ENCODE measurements around the gene PODNL1. TPM values are rescaled to one million over a fixed set of nuclear protein-coding genes. Genes with fewer than 3 reads are reported as not detected.
A peak's percentile ranks its signal among the peaks of the same experiment; 100 is the strongest.
"Not testable (repeated sequence)": the region's sequence is repeated elsewhere in the genome, so short reads cannot be mapped to it uniquely, and the experiment has no call there.

The PODNL1 gene
- total and polyA plus RNA-seq, 4 donors = 2.5 to 18.9 (median 7.0) TPM

- no peak overlapping the region for H3K27ac ChIP-seq (ENCODE audit: low read depth in 1 of 2, low read length in 2 of 2)
Observed at GRCh38 chr19:13926715-13927114, 11.5 kb downstream of the PODNL1 start.

GRCh38 chr19:13926010-13926409 lies 12.2 kb downstream of the PODNL1 start:
- H3K36me3 ChIP-seq (ENCODE audit: control insufficient read depth in 1 of 2, insufficient read depth in 2 of 2, low read length in 1 of 2) = peaks cover 0 to 9% of the 10 kb centered on the region in 2 donors
- 75 to 83% methylated on average over 4 of the region's 4 CpGs for WGBS, 2 donors
- no peak overlapping the region for H3K4me3 ChIP-seq (ENCODE audit: low read length in 2 of 2)

More at GRCh38 chr19:13926715-13927114, 11.5 kb downstream of the PODNL1 start:
- Histone ChIP-seq H3K9me3 (ENCODE audit: control insufficient read depth, low read length) (no peaks in the 10 kb centered on the region), H3K4me3 (ENCODE audit: low read length in 2 of 2) (no peak overlapping the region), H3K4me1 (ENCODE audit: control insufficient read depth in 1 of 2, insufficient read depth in 2 of 2, low read length in 2 of 2) (no peaks in the 10 kb centered on the region), H3K27me3 (ENCODE audit: control insufficient read depth in 1 of 2, insufficient read depth in 2 of 2, low read length in 1 of 2) (no peaks in the 10 kb centered on the region), H3K36me3 (ENCODE audit: control insufficient read depth in 1 of 2, insufficient read depth in 2 of 2, low read length in 1 of 2) (peaks cover 0 to 9% of the 10 kb centered on the region in 2 donors)
- intact Hi-C loops (cut with DNase I) = no loop called here
- no peak for ATAC-seq (ENCODE audit: low FRiP score)
- DNase-seq = no peak
- WGBS, 2 donors = 77 to 89% methylated on average over 8 of the region's 8 CpGs

GRCh38 chr19:13923194-13923987 lies 14.8 kb downstream of the PODNL1 start:
- DNase-seq (no peak), ATAC-seq (ENCODE audit: low FRiP score) (peak; percentile 17)
- H3K36me3 ChIP-seq (ENCODE audit: control insufficient read depth in 1 of 2, insufficient read depth in 2 of 2, low read length in 1 of 2) = peaks cover 0 to 17% of the 10 kb centered on the region in 2 donors
- H3K4me1 ChIP-seq (ENCODE audit: control insufficient read depth in 1 of 2, insufficient read depth in 2 of 2, low read length in 2 of 2) = no peaks in the 10 kb centered on the region
- 93 to 95% methylated on average over 28 of the region's 28 CpGs for WGBS, 2 donors
- H3K4me3 ChIP-seq (ENCODE audit: low read length in 2 of 2) = no peak overlapping the region
- no peak overlapping the region for H3K27ac ChIP-seq (ENCODE audit: low read depth in 1 of 2, low read length in 2 of 2)
- H3K9me3 ChIP-seq (ENCODE audit: control insufficient read depth, low read length) = no peaks in the 10 kb centered on the region
- H3K27me3 ChIP-seq (ENCODE audit: control insufficient read depth in 1 of 2, insufficient read depth in 2 of 2, low read length in 1 of 2) = no peaks in the 10 kb centered on the region
- intact Hi-C loops (cut with DNase I) = no loop called here

More at GRCh38 chr19:13926010-13926409, 12.2 kb downstream of the PODNL1 start:
- H3K27ac ChIP-seq (ENCODE audit: low read depth in 1 of 2, low read length in 2 of 2) = no peak overlapping the region
- DNase-seq (no peak), ATAC-seq (ENCODE audit: low FRiP score) (no peak)
- H3K9me3 ChIP-seq (ENCODE audit: control insufficient read depth, low read length) = no peaks in the 10 kb centered on the region
- H3K4me1 ChIP-seq (ENCODE audit: control insufficient read depth in 1 of 2, insufficient read depth in 2 of 2, low read length in 2 of 2) = no peaks in the 10 kb centered on the region
- intact Hi-C loops (cut with DNase I) = no loop called here
- H3K27me3 ChIP-seq (ENCODE audit: control insufficient read depth in 1 of 2, insufficient read depth in 2 of 2, low read length in 1 of 2) = no peaks in the 10 kb centered on the region

GRCh38 chr19:13922118-13922517 lies 16.1 kb downstream of the PODNL1 start:
- intact Hi-C loops (cut with DNase I); ATAC-seq (ENCODE audit: low FRiP score): not testable (repeated sequence)

GRCh38 chr19:13920940-13921747 lies 17.1 kb downstream of the PODNL1 start:
- Histone ChIP-seq H3K9me3 (ENCODE audit: control insufficient read depth, low read length) (no peaks in the 10 kb centered on the region), H3K27me3 (ENCODE audit: control insufficient read depth in 1 of 2, insufficient read depth in 2 of 2, low read length in 1 of 2) (no peaks in the 10 kb centered on the region), H3K27ac (ENCODE audit: low read depth in 1 of 2, low read length in 2 of 2) (no peak overlapping the region), H3K4me1 (ENCODE audit: control insufficient read depth in 1 of 2, insufficient read depth in 2 of 2, low read length in 2 of 2) (no peaks in the 10 kb centered on the region), H3K4me3 (ENCODE audit: low read length in 2 of 2) (no peak overlapping the region), H3K36me3 (ENCODE audit: control insufficient read depth in 1 of 2, insufficient read depth in 2 of 2, low read length in 1 of 2) (peaks cover 0 to 15% of the 10 kb centered on the region in 2 donors)
- intact Hi-C loops (cut with DNase I) = no loop called here
- no peak for ATAC-seq (ENCODE audit: low FRiP score)
- DNase-seq = no peak
- 83 to 85% methylated on average over 2 of the region's 2 CpGs for WGBS, 2 donors

More at GRCh38 chr19:13922118-13922517, 16.1 kb downstream of the PODNL1 start:
- WGBS, 2 donors = 99% methylated on average over 6 of the region's 6 CpGs
- DNase-seq; H3K4me1 ChIP-seq (ENCODE audit: control insufficient read depth in 1 of 2, insufficient read depth in 2 of 2, low read length in 2 of 2); H3K27me3 ChIP-seq (ENCODE audit: control insufficient read depth in 1 of 2, insufficient read depth in 2 of 2, low read length in 1 of 2); H3K27ac ChIP-seq (ENCODE audit: low read depth in 1 of 2, low read length in 2 of 2); H3K9me3 ChIP-seq (ENCODE audit: control insufficient read depth, low read length); H3K4me3 ChIP-seq (ENCODE audit: low read length in 2 of 2): not testable (repeated sequence)
- peaks cover 0 to 15% of the 10 kb centered on the region in 2 donors for H3K36me3 ChIP-seq (ENCODE audit: control insufficient read depth in 1 of 2, insufficient read depth in 2 of 2, low read length in 1 of 2)

GRCh38 chr19:13920524-13920923 lies 17.7 kb downstream of the PODNL1 start:
- ATAC-seq (ENCODE audit: low FRiP score) = no peak
- H3K4me3 ChIP-seq (ENCODE audit: low read length in 2 of 2) = no peak overlapping the region
- intact Hi-C loops (cut with DNase I) = no loop called here

GRCh38 chr19:13918726-13919411 lies 19.3 kb downstream of the PODNL1 start:
- Histone ChIP-seq H3K36me3 (ENCODE audit: control insufficient read depth in 1 of 2, insufficient read depth in 2 of 2, low read length in 1 of 2) (peaks cover 0 to 15% of the 10 kb centered on the region in 2 donors), H3K4me3 (ENCODE audit: low read length in 2 of 2) (no peak overlapping the region), H3K9me3 (ENCODE audit: control insufficient read depth, low read length) (no peaks in the 10 kb centered on the region), H3K27me3 (ENCODE audit: control insufficient read depth in 1 of 2, insufficient read depth in 2 of 2, low read length in 1 of 2) (no peaks in the 10 kb centered on the region), H3K4me1 (ENCODE audit: control insufficient read depth in 1 of 2, insufficient read depth in 2 of 2, low read length in 2 of 2) (no peaks in the 10 kb centered on the region), H3K27ac (ENCODE audit: low read depth in 1 of 2, low read length in 2 of 2) (no peak overlapping the region)
- 85 to 86% methylated on average over 34 of the region's 34 CpGs for WGBS, 2 donors
- ATAC-seq (ENCODE audit: low FRiP score) (peak; percentile 37), DNase-seq (no peak)
- intact Hi-C loops (cut with DNase I) = no loop called here

More at GRCh38 chr19:13920524-13920923, 17.7 kb downstream of the PODNL1 start:
- no peaks in the 10 kb centered on the region for H3K27me3 ChIP-seq (ENCODE audit: control insufficient read depth in 1 of 2, insufficient read depth in 2 of 2, low read length in 1 of 2)
- peaks cover 0 to 15% of the 10 kb centered on the region in 2 donors for H3K36me3 ChIP-seq (ENCODE audit: control insufficient read depth in 1 of 2, insufficient read depth in 2 of 2, low read length in 1 of 2)
- no peak overlapping the region for H3K27ac ChIP-seq (ENCODE audit: low read depth in 1 of 2, low read length in 2 of 2)
- H3K9me3 ChIP-seq (ENCODE audit: control insufficient read depth, low read length) = no peaks in the 10 kb centered on the region
- DNase-seq = no peak
- no peaks in the 10 kb centered on the region for H3K4me1 ChIP-seq (ENCODE audit: control insufficient read depth in 1 of 2, insufficient read depth in 2 of 2, low read length in 2 of 2)
- 96 to 98% methylated on average over 11 of the region's 11 CpGs for WGBS, 2 donors

- no peaks in the 10 kb centered on the region for H3K4me1 ChIP-seq (ENCODE audit: control insufficient read depth in 1 of 2, insufficient read depth in 2 of 2, low read length in 2 of 2)
- no peaks in the 10 kb centered on the region for H3K9me3 ChIP-seq (ENCODE audit: control insufficient read depth, low read length)
- no peak overlapping the region for H3K4me3 ChIP-seq (ENCODE audit: low read length in 2 of 2)
- H3K36me3 ChIP-seq (ENCODE audit: control insufficient read depth in 1 of 2, insufficient read depth in 2 of 2, low read length in 1 of 2) = peaks cover 0 to 8% of the 10 kb centered on the region in 2 donors
- no peaks in the 10 kb centered on the region for H3K27me3 ChIP-seq (ENCODE audit: control insufficient read depth in 1 of 2, insufficient read depth in 2 of 2, low read length in 1 of 2)
- intact Hi-C loops (cut with DNase I) = no loop called here
- no peak overlapping the region for H3K27ac ChIP-seq (ENCODE audit: low read depth in 1 of 2, low read length in 2 of 2)
- 89 to 90% methylated on average over 14 of the region's 14 CpGs for WGBS, 2 donors
- ATAC-seq (ENCODE audit: low FRiP score) (no peak), DNase-seq (no peak)
Observed at GRCh38 chr19:13917888-13918406, 20.3 kb downstream of the PODNL1 start.

All from aorta (tissue), 5 donors.